Chondrocyte (in vitro differentiated cells): Measurements from ENCODE around the gene NIT1. TPM values are rescaled to one million over a fixed set of nuclear protein-coding genes. Genes with fewer than 3 reads are reported as not detected.

Experiments
- DNase-seq: peaks from one replicate; pipeline ENCODE4 v3.0.0; 2021; ENCODE audit warnings: mixed read lengths, low spot score
- H3K27ac Mint-ChIP-seq: one replicate; pipeline ENCODE4 v1.8.0; 2021; ENCODE audit warnings: mild to moderate bottlenecking, moderate library complexity, mixed read lengths; ENCODE audit not compliant: unreplicated experiment
- H3K27me3 Mint-ChIP-seq: 2 replicates; pipeline ENCODE4 v1.8.0; 2021; ENCODE audit warnings: low read depth, mixed read lengths
- H3K36me3 Mint-ChIP-seq: 2 replicates; pipeline ENCODE4 v1.8.0; 2021; ENCODE audit warnings: low read depth, mixed read lengths
- H3K4me1 Mint-ChIP-seq: 2 replicates; pipeline ENCODE4 v1.8.0; 2021; ENCODE audit warnings: low read depth, mild to moderate bottlenecking, mixed read lengths
- H3K4me3 Mint-ChIP-seq: one replicate; pipeline ENCODE4 v1.8.0; 2021; ENCODE audit warnings: mild to moderate bottlenecking, moderate library complexity, mixed read lengths; ENCODE audit not compliant: unreplicated experiment
- H3K9me3 Mint-ChIP-seq: 2 replicates; pipeline ENCODE4 v1.8.0; 2021; ENCODE audit warnings: low read depth, mixed read lengths
- total RNA-seq: library from RNA; stranded (reverse); gene quantifications from 3 replicates; pipeline ENCODE4 v1.2.1, GENCODE V29; 2021
- TF ChIP-seq, protein P1 (sequence below): fragments of 200-600 bp; sonication (generic); IDR thresholded peaks from 2 replicates; pipeline ENCODE4 v1.5.0; 2021; ENCODE audit warnings: antibody characterized with exemption, mild to moderate bottlenecking, moderate library complexity

The NIT1 gene
- total RNA-seq, 1 donor from 2014 or later, result 27.6 TPM

DNA sequence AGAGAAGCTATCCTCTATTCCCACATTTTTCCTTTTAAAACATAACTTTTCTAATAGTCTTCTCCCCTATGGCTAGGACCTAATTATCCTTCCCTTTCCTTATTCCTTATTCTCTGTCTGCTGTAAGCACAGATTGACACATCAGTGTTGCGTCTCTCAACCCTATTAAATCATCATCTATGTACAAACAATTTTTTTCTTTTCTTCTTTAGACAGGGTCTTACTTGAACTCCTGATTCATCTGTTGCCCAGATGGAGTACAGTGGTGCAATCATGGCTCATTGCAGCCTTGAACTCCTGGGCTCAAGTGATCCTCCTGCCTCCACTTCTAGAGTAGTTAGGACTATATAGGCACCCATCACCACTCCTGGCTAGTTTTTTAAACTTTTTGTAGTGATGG lies 11.5 kb upstream of the NIT1 start:
- no peak overlapping the region for H3K4me3 Mint-ChIP-seq
- peaks cover 4% of the 10 kb centered on the region for H3K36me3 Mint-ChIP-seq
- no peak for DNase-seq
- TF ChIP-seq, protein P1, sequence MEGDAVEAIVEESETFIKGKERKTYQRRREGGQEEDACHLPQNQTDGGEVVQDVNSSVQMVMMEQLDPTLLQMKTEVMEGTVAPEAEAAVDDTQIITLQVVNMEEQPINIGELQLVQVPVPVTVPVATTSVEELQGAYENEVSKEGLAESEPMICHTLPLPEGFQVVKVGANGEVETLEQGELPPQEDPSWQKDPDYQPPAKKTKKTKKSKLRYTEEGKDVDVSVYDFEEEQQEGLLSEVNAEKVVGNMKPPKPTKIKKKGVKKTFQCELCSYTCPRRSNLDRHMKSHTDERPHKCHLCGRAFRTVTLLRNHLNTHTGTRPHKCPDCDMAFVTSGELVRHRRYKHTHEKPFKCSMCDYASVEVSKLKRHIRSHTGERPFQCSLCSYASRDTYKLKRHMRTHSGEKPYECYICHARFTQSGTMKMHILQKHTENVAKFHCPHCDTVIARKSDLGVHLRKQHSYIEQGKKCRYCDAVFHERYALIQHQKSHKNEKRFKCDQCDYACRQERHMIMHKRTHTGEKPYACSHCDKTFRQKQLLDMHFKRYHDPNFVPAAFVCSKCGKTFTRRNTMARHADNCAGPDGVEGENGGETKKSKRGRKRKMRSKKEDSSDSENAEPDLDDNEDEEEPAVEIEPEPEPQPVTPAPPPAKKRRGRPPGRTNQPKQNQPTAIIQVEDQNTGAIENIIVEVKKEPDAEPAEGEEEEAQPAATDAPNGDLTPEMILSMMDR, result no peak
- H3K4me1 Mint-ChIP-seq, result peaks cover 2% of the 10 kb centered on the region
- H3K27ac Mint-ChIP-seq, result no peak overlapping the region
- H3K9me3 Mint-ChIP-seq, result no peaks in the 10 kb centered on the region
- no peaks in the 10 kb centered on the region for H3K27me3 Mint-ChIP-seq

- peaks cover 1% of the 10 kb centered on the region for H3K36me3 Mint-ChIP-seq
Measured at GRCh38 chr1:161111117-161111516, 6.8 kb upstream of the NIT1 start.

DNA sequence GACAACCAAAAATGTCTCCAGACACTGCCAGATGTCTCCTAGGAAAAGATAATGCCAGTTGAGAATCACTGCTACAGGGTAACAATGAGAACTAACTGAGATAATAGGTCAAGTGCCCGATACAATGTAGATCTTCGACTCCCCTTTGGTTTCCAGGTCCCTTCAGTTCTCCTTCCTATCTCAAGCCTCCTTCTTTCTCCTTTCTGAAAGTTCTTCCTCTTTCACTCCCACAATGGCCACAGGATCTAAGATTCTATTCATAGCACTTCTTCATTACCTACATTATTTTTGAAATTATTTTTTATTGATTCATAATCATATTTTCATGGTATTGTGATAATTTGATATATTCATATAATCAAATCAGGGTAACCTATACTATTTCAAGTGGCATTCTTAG lies 6.4 kb upstream of the NIT1 start:
- peaks cover 38% of the 10 kb centered on the region for H3K4me1 Mint-ChIP-seq

More at GRCh38 chr1:161111117-161111516, 6.8 kb upstream of the NIT1 start:
- no peak for DNase-seq
- no peak overlapping the region for H3K4me3 Mint-ChIP-seq
- H3K27me3 Mint-ChIP-seq, result no peaks in the 10 kb centered on the region
- no peaks in the 10 kb centered on the region for H3K9me3 Mint-ChIP-seq
- TF ChIP-seq, protein P1, result no peak
- H3K4me1 Mint-ChIP-seq, result peaks cover 34% of the 10 kb centered on the region
- no peak overlapping the region for H3K27ac Mint-ChIP-seq

DNA sequence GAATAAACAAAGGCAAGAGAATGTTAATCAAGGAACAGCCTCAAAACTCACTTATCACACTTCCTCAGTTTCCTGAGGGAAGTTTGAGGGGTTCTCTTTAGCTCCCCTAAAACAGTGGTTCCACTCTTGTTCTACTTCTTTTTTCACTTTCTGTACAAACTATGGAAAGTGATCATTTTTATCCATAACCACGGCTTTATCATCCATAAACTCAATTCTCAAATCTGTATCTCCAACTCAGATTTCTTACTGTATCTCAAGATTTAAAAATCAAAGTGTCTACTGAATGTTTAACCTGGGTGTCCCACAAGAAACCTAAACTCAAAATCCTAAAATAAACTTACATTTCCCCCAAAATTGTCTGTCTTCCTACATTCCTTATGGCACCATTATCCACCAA lies 4.0 kb upstream of the NIT1 start:
- TF ChIP-seq, protein P1, result no peak
- DNase-seq, result no peak
- no peak overlapping the region for H3K27ac Mint-ChIP-seq
- no peaks in the 10 kb centered on the region for H3K9me3 Mint-ChIP-seq
- H3K36me3 Mint-ChIP-seq, result peaks cover 1% of the 10 kb centered on the region
- H3K27me3 Mint-ChIP-seq, result no peaks in the 10 kb centered on the region
- no peak overlapping the region for H3K4me3 Mint-ChIP-seq
- H3K4me1 Mint-ChIP-seq, result peaks cover 52% of the 10 kb centered on the region

More for the DNA sequence above, 6.4 kb upstream of the NIT1 start:
- H3K27me3 Mint-ChIP-seq, result no peaks in the 10 kb centered on the region
- no peak overlapping the region for H3K4me3 Mint-ChIP-seq
- DNase-seq, result no peak
- peaks cover 1% of the 10 kb centered on the region for H3K36me3 Mint-ChIP-seq
- no peaks in the 10 kb centered on the region for H3K9me3 Mint-ChIP-seq
- TF ChIP-seq, protein P1, result no peak
- H3K27ac Mint-ChIP-seq, result no peak overlapping the region

GRCh38 chr1:161114556-161114955 lies 3.3 kb upstream of the NIT1 start:
- TF ChIP-seq, protein P1, result no peak
- Mint-ChIP-seq H3K4me1 (peaks cover 59% of the 10 kb centered on the region), H3K27me3 (no peaks in the 10 kb centered on the region), H3K36me3 (peaks cover 1% of the 10 kb centered on the region), H3K9me3 (no peaks in the 10 kb centered on the region), H3K27ac (peak overlapping the region; percentile 17), H3K4me3 (no peak overlapping the region)
- no peak for DNase-seq
